NK-92 (cell line): ENCODE data around the gene MLH3.

Source experiments
- DNase-seq: peaks from one replicate; lab custom pipeline; 2025; ENCODE audit not compliant: unreplicated experiment; lab: John Stamatoyannopoulos, UW

The MLH3 gene

GRCh38 chr14:75067212-75067611 is 15.9 kb upstream of the MLH3 start:
- DNase-seq: no peak

- DNase-seq: no peak
These were observed 15.4 kb upstream of the MLH3 start for GRCh38 chr14:75066691-75067090.

GRCh38 chr14:75064205-75064567 is 12.9 kb upstream of the MLH3 start:
- no peak for DNase-seq

GRCh38 chr14:75063491-75064204 is 12.4 kb upstream of the MLH3 start, which contains the start of gene ACYP1:
ACYP1 (minus strand) TSS chr14:75064024; CDS start chr14:75063553, 471 bp downstream.
- DNase-seq: peak; percentile 22

GRCh38 chr14:75063013-75063412 is 11.7 kb upstream of the MLH3 start:
- DNase-seq: no peak

- DNase-seq: no peak
These were observed 9.2 kb upstream of the MLH3 start for GRCh38 chr14:75060420-75060819.

- no peak for DNase-seq
These were observed 8.4 kb upstream of the MLH3 start for GRCh38 chr14:75059642-75060041.

- DNase-seq: no peak
These were observed 3.2 kb upstream of the MLH3 start for GRCh38 chr14:75054421-75054820.

GRCh38 chr14:75053396-75054291 is 2.4 kb upstream of the MLH3 start:
- no peak for DNase-seq

GRCh38 chr14:75051556-75051899 is 261 bp upstream of the MLH3 start:
- DNase-seq: no peak

GRCh38 chr14:75049731-75050201 is 1.5 kb downstream of the MLH3 start:
- no peak for DNase-seq

- DNase-seq: no peak
These were observed 2.1 kb downstream of the MLH3 start for GRCh38 chr14:75049136-75049535.

GRCh38 chr14:75048101-75048500 is 3.2 kb downstream of the MLH3 start:
- no peak for DNase-seq

- DNase-seq: no peak
These were observed 3.8 kb downstream of the MLH3 start for GRCh38 chr14:75047506-75047905.

GRCh38 chr14:75046899-75047298 is 4.4 kb downstream of the MLH3 start:
- DNase-seq: no peak

- no peak for DNase-seq
These were observed 5.0 kb downstream of the MLH3 start for GRCh38 chr14:75046275-75046674.

GRCh38 chr14:75044752-75045151 is 6.5 kb downstream of the MLH3 start:
- DNase-seq: no peak

- DNase-seq: no peak
These were observed 6.9 kb downstream of the MLH3 start for GRCh38 chr14:75044322-75044721.

GRCh38 chr14:75042035-75042434 is 9.2 kb downstream of the MLH3 start:
- DNase-seq: no peak

- no peak for DNase-seq
These were observed 9.7 kb downstream of the MLH3 start for GRCh38 chr14:75041613-75042012.

GRCh38 chr14:75040959-75041358 is 10.3 kb downstream of the MLH3 start:
- no peak for DNase-seq

GRCh38 chr14:75040507-75040906 is 10.8 kb downstream of the MLH3 start:
- DNase-seq: no peak
